Left ventricle myocardium inferior (tissue), 1 donor: ENCODE measurements around the gene COQ8A. TPM values are rescaled to one million over a fixed set of nuclear protein-coding genes. Genes with fewer than 3 reads are reported as not detected.

Experiments used
- DNase-seq: peaks from one replicate; pipeline ENCODE4 v3.0.0-alpha.2; 2020
- H3K27ac ChIP-seq: fragments of 200-600 bp; replicated peaks from 2 replicates; pipeline ENCODE4 v1.8.0; 2021
- H3K27me3 ChIP-seq: fragments of 200-600 bp; 2 replicates; pipeline ENCODE4 v1.8.0; 2021; ENCODE audit warnings: low read depth
- H3K36me3 ChIP-seq: fragments of 200-600 bp; 2 replicates; pipeline ENCODE4 v1.8.0; 2021
- H3K4me1 ChIP-seq: fragments of 200-600 bp; 2 replicates; pipeline ENCODE4 v1.8.0; 2021
- H3K4me3 ChIP-seq: fragments of 200-600 bp; 2 replicates; pipeline ENCODE4 v1.8.0; 2021; ENCODE audit warnings: mild to moderate bottlenecking, moderate library complexity
- H3K9me3 ChIP-seq: fragments of 200-600 bp; replicated peaks from 2 replicates; pipeline ENCODE4 v1.8.0; 2021
- CTCF ChIP-seq: fragments of 200-600 bp; IDR thresholded peaks from 2 replicates; pipeline ENCODE4 v1.8.0; 2021; ENCODE audit warnings: antibody characterized with exemption, mild to moderate bottlenecking, borderline replicate concordance
- intact Hi-C: fragments of 100-400 bp; cut with micrococcal nuclease; formaldehyde crosslinking; loops from one replicate; pipeline ENCODE4 v1.11.0; 2022
- total RNA-seq: library from RNA; stranded (reverse); fragmentation: NEBNext Ultra II Directional; extraction: Animal tissue kit (Norgen Biotek cat#: 25700); gene quantifications from one replicate; pipeline ENCODE4 v1.2.1, GENCODE V29; 2021
- donor health status: DM: no; HTN: yes; CAD: no; lungs with severe emphysema.

The COQ8A gene
- total RNA-seq, 1 donor from 2014 or later: 357 TPM

GRCh38 chr1:226973371-226973897 is 33.3 kb downstream of the COQ8A start:
- H3K27ac ChIP-seq: peak overlapping the region; percentile 99
- H3K27me3 ChIP-seq: no peaks in the 10 kb centered on the region
- DNase-seq: peak; percentile 56
- peaks cover 81% of the 10 kb centered on the region for H3K4me1 ChIP-seq
- peaks cover 45% of the 10 kb centered on the region for H3K36me3 ChIP-seq
- no peak for TF ChIP-seq CTCF
- H3K4me3 ChIP-seq: peak overlapping the region; percentile 27
- intact Hi-C loops: no loop called here
- H3K9me3 ChIP-seq: peaks cover 14% of the 10 kb centered on the region

- H3K4me1 ChIP-seq: peaks cover 81% of the 10 kb centered on the region
- H3K27ac ChIP-seq: peak overlapping the region; percentile 99
- H3K9me3 ChIP-seq: peaks cover 14% of the 10 kb centered on the region
- H3K4me3 ChIP-seq: peak overlapping the region; percentile 27
- no peaks in the 10 kb centered on the region for H3K27me3 ChIP-seq
- intact Hi-C loops: no loop called here
- peaks cover 42% of the 10 kb centered on the region for H3K36me3 ChIP-seq
- peak; percentile 10 for TF ChIP-seq CTCF
- DNase-seq: peak; percentile 52
Observed at GRCh38 chr1:226973898-226974543, 33.9 kb downstream of the COQ8A start.

- no peak for TF ChIP-seq CTCF
- Histone ChIP-seq H3K36me3 (peaks cover 36% of the 10 kb centered on the region), H3K27me3 (no peaks in the 10 kb centered on the region), H3K4me1 (peaks cover 80% of the 10 kb centered on the region), H3K9me3 (peaks cover 14% of the 10 kb centered on the region), H3K4me3 (peak overlapping the region; percentile 27), H3K27ac (peak overlapping the region; percentile 99)
- DNase-seq: peak; percentile 66
- intact Hi-C loops: no loop called here
Observed at GRCh38 chr1:226974544-226975258, 34.6 kb downstream of the COQ8A start.

- DNase-seq: peak; percentile 25
- peak overlapping the region; percentile 99 for H3K27ac ChIP-seq
- H3K4me3 ChIP-seq: peak overlapping the region; percentile 27
- intact Hi-C loops: no loop called here
- peaks cover 84% of the 10 kb centered on the region for H3K4me1 ChIP-seq
- H3K9me3 ChIP-seq: peaks cover 14% of the 10 kb centered on the region
- no peaks in the 10 kb centered on the region for H3K27me3 ChIP-seq
- peaks cover 28% of the 10 kb centered on the region for H3K36me3 ChIP-seq
- TF ChIP-seq CTCF: no peak
Observed at GRCh38 chr1:226975259-226976250, 35.5 kb downstream of the COQ8A start.

- Histone ChIP-seq H3K36me3 (peaks cover 22% of the 10 kb centered on the region), H3K27ac (peak overlapping the region; percentile 96), H3K27me3 (no peaks in the 10 kb centered on the region), H3K4me3 (no peak overlapping the region), H3K9me3 (peaks cover 9% of the 10 kb centered on the region), H3K4me1 (peaks cover 93% of the 10 kb centered on the region)
- no peak for DNase-seq
- intact Hi-C loops: no loop called here
- no peak for TF ChIP-seq CTCF
Observed at GRCh38 chr1:226976276-226976977, 36.3 kb downstream of the COQ8A start.
